Right lobe of liver (tissue), 6 donors: ENCODE results near the gene PTPRN2. TPM values are rescaled to one million over a fixed set of nuclear protein-coding genes. Genes with fewer than 3 reads are reported as not detected.

Experiments used
- ATAC-seq, 4 donors: fragments of 200-7000 bp; cut with Tn5 transposase; one replicate each; pipeline ENCODE4 v1.9.1; 2020; ENCODE audit warnings: mild to moderate bottlenecking in 4 of 4, moderate library complexity in 4 of 4
- DNase-seq, 3 donors: peaks; one replicate each; pipeline ENCODE4 v3.0.0-alpha.2; 2020
- H3K27ac ChIP-seq, 3 donors: fragments of 200-600 bp; one replicate each; pipeline ENCODE4 v1.8.0; 2022
- H3K27me3 ChIP-seq, 2 donors: fragments of 200-600 bp; one replicate each; pipeline ENCODE4 v1.8.0; 2022
- H3K36me3 ChIP-seq, 4 donors: fragments of 200-600 bp; sonication (generic) in 1 of 4; one replicate each; pipeline versions ENCODE4 v1.5.1 to v1.8.0; 2017 to 2022; ENCODE audit warnings: control low read depth in 1 of 4
- H3K4me1 ChIP-seq, 4 donors: fragments of 200-600 bp; sonication (generic) in 1 of 4; one replicate each; pipeline versions ENCODE4 v1.5.1 to v1.8.0; 2017 to 2022; ENCODE audit warnings: control low read depth in 1 of 4
- H3K4me3 ChIP-seq, 3 donors: fragments of 200-600 bp; one replicate each; pipeline ENCODE4 v1.8.0; 2022
- H3K9me3 ChIP-seq, 4 donors: fragments of 200-600 bp; sonication (generic) in 1 of 4; one replicate each; pipeline versions ENCODE4 v1.5.1 to v1.8.0; 2017 to 2022; ENCODE audit warnings: control low read depth in 1 of 4
- POLR2A ChIP-seq: fragments of 450-650 bp; IDR thresholded peaks from one replicate; pipeline ENCODE4 v1.6.1; 2017; ENCODE audit warnings: antibody characterized with exemption, mild to moderate bottlenecking
- WGBS: methylation state at CpG from one replicate; pipeline ENCODE4 v1.1.6; 2018; ENCODE audit warnings: low coverage, low lambda C conversion rate; ENCODE audit not compliant: insufficient coverage; ENCODE audit errors: missing lambda C conversion rate; 5-methylcytosine and 5-hydroxymethylcytosine counted together
- intact Hi-C, 2 donors: fragments of 100-400 bp; cut with DNase I; formaldehyde crosslinking; loops; one replicate each; pipeline versions ENCODE4 v1.11.2 to v1.14.1; 2022
- total RNA-seq, 6 experiments: library from RNA; depleted of rRNA in 2 of 6; stranded (reverse); fragments of >200 nt in 2 of 6; fragmentation: NEBNext Ultra II Directional in 3 of 6; extraction: Animal tissue kit (Norgen Biotek cat#: 25700) in 3 of 6; gene quantifications; one replicate each; pipeline versions ENCODE4 v1.1.0 to v1.2.4, GENCODE V29; 2016 to 2023
- TF ChIP-seq, protein P1 (sequence below), 4 donors: fragments of 200-600 bp in 3 of 4; fragments of 450-650 bp in 1 of 4; IDR thresholded peaks; one replicate each; pipeline versions ENCODE4 v1.5.1 to v1.8.0; 2016 to 2022; ENCODE audit warnings: antibody characterized with exemption in 4 of 4, mild to moderate bottlenecking in 2 of 4
- donor health status: DM: no; HTN: yes; CAD: no.
- donor health status: DM: no; HTN: no; CAD: no.
- donor health status: DM: no; HTN: no; CAD: no.
- donor health status: DM: no; HTN: yes; CAD: no.
- donor health status: DM: no; HTN: yes; CAD: no.

PTPRN2 gene
- total RNA-seq, 6 experiments from 2014 or later, result 0.15 to 0.87 (median 0.67) TPM

DNA sequence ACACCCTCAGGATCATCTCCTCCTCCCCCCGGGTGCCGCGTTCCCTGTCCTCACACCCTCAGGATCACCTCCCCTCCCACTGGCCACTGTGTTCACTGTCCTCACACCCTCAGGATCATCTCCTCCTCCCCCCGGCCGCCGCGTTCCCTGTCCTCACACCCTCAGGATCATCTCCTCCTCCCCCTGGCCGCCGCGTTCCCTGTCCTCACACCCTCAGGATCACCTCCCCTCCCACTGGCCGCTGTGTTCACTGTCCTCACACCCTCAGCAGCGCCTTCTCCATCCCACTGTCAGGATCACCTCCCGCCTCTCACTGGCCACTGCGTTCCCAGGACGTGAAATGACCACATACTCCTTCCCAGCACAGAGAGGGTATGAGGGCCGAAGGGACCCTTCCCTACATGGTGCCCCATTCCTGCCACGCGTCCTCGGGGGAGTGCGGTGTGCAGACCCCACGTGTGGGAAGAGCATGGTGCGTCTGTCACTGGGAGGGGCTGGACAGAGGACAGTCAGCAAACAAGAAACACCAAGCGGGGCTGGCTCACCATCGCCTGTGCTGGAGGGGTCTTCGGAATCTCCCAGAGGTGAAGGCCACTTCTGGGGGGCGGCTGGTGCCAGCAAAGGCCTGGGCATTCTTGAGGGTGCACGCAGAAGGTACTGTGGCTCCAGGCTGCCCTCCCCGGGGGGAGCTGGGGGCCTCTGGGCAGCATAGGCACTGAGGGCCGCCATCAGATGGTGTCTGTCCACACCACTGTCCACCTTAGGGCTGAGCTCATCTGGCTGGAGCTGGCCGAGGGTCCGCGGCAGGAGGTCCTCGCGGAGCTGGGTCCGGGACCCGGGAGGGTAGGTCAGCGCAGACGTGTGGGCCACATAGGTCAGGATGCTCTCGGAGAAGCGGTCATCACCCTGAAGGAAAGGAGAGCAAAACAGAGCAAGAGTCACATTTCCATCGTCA is 421.0 kb downstream of the PTPRN2 start:
- DNase-seq (peak in 2 of 3 donors; percentile 39 to 68), ATAC-seq (no peak)
- Histone ChIP-seq H3K36me3 (no peaks in the 10 kb centered on the region), H3K27me3 (no peaks in the 10 kb centered on the region), H3K4me1 (no peaks in the 10 kb centered on the region), H3K9me3 (no peaks in the 10 kb centered on the region), H3K4me3 (no peak overlapping the region), H3K27ac (no peak overlapping the region)
- intact Hi-C loops, result no loop called here
- TF ChIP-seq, protein P1, sequence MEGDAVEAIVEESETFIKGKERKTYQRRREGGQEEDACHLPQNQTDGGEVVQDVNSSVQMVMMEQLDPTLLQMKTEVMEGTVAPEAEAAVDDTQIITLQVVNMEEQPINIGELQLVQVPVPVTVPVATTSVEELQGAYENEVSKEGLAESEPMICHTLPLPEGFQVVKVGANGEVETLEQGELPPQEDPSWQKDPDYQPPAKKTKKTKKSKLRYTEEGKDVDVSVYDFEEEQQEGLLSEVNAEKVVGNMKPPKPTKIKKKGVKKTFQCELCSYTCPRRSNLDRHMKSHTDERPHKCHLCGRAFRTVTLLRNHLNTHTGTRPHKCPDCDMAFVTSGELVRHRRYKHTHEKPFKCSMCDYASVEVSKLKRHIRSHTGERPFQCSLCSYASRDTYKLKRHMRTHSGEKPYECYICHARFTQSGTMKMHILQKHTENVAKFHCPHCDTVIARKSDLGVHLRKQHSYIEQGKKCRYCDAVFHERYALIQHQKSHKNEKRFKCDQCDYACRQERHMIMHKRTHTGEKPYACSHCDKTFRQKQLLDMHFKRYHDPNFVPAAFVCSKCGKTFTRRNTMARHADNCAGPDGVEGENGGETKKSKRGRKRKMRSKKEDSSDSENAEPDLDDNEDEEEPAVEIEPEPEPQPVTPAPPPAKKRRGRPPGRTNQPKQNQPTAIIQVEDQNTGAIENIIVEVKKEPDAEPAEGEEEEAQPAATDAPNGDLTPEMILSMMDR (IDR thresholded peaks at IDR 0.05), result no peak
- no peak for TF ChIP-seq POLR2A
- 69% methylated on average over 16 of the region's 41 CpGs for WGBS

DNA sequence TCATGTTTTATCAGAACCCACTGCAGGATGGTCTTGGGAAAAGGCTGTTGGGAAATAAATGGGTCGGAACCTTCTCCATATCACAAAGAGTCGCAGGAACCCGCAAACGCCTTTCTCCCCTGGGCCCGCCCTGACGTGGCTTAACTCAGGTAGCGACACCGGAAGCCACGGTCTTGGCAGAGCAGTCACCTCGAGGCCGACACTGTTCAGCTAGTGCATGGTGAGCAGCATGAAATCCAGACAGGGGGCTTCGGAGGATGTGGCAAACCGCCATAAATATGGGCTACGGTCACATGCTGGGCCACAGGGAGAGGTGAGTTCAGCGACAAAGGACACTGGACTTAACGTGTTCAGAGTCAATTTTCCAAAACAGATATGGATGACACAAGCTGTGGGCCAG is 421.9 kb downstream of the PTPRN2 start:
- Histone ChIP-seq H3K4me1 (no peaks in the 10 kb centered on the region), H3K9me3 (no peaks in the 10 kb centered on the region), H3K36me3 (no peaks in the 10 kb centered on the region), H3K4me3 (no peak overlapping the region), H3K27ac (no peak overlapping the region), H3K27me3 (no peaks in the 10 kb centered on the region)
- TF ChIP-seq, protein P1 (IDR thresholded peaks at IDR 0.05), result no peak
- TF ChIP-seq POLR2A, result no peak
- DNase-seq (no peak), ATAC-seq (no peak)
- WGBS, result 74% methylated on average over 13 of the region's 16 CpGs
- intact Hi-C loops, result no loop called here

DNA sequence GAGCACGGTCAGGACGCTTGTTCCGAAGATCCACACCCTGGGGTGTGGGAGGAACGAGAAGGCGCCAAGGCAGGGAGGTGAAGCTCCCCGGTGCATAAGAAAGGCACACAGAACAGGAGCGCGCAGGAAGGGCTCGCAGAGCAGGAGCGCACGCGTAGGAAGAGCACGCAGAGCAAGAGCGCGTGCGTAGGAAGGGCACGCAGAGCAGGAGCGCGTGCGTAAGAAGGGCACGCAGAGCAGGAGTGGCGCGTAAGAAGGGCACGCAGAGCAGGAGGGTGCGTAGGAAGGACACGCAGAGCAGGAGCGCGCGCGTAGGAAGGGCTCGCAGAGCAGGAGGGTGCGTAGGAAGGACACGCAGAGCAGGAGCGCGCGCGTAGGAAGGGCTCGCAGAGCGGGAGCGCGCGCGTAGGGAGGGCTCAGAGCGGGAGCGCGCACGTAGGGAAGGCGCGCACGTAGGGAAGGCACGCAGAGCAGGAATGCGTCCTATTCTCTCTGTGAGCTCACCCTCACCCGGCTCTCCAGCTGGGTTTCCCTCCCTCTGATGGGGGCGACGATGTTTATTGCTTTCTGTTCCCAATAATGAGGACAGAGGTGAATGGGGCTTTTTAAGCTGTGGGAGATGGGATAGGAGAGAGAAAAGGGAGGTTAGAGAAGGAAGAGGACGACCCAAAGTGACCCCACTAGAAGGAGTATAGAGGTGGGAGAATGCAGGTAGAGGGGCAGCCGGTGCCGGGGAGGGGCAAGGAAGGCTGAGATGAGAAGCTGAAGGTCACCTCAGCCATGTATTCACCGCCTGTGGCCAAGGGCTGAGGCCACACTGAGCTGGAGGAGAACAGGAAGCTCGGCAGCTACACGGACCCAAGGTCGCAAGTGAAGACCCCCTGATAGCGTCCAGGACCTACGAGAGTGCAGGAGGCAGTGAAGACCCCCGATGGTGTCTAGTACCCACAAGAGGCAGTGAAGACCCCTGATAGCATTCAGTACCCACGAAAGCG is 423.2 kb downstream of the PTPRN2 start:
- ATAC-seq (no peak), DNase-seq (no peak)
- H3K27ac ChIP-seq, result no peak overlapping the region
- H3K36me3 ChIP-seq, result no peaks in the 10 kb centered on the region
- no peak overlapping the region for H3K4me3 ChIP-seq
- H3K4me1 ChIP-seq, result no peaks in the 10 kb centered on the region
- no peaks in the 10 kb centered on the region for H3K9me3 ChIP-seq
- H3K27me3 ChIP-seq, result no peaks in the 10 kb centered on the region
- WGBS, result 43% methylated on average over 57 of the region's 67 CpGs
- TF ChIP-seq, protein P1 (IDR thresholded peaks at IDR 0.05), result no peak
- no peak for TF ChIP-seq POLR2A
- intact Hi-C loops, result no loop called here

DNA sequence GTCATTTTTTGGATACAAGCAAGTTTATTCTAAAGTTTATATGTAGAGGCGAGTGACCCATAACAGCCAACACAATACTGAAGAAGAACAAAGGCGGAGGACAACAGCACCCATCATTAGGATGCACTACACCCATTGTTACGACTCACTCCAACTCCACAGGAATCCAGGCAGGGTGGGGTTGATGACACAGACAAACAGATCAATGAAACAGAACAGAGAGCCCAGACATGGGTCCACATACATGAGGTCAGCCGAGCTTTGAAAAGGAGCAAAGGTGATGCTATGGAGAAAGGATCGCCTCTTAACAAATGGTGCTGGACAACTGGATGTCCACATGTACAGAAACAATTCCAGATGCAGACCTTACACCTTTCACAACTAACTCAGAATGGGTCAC is 426.4 kb downstream of the PTPRN2 start:
- no peak for TF ChIP-seq POLR2A
- TF ChIP-seq, protein P1 (IDR thresholded peaks at IDR 0.05), result no peak
- ATAC-seq (no peak), DNase-seq (no peak)
- Histone ChIP-seq H3K4me1 (no peaks in the 10 kb centered on the region), H3K9me3 (no peaks in the 10 kb centered on the region), H3K27ac (no peak overlapping the region), H3K4me3 (no peak overlapping the region), H3K36me3 (no peaks in the 10 kb centered on the region), H3K27me3 (no peaks in the 10 kb centered on the region)
- WGBS, result 66% methylated on average over 4 of the region's 5 CpGs
- intact Hi-C loops, result no loop called here
